Neutrophil (primary cell): ENCODE results near the gene ANXA3.

Experiments used
- H3K27ac ChIP-seq: fragments of 200-600 bp; sonication (generic); 2 replicates; pipeline ENCODE4 v1.5.1; 2016; ENCODE audit warnings: mild to moderate bottlenecking, moderate library complexity
- H3K27me3 ChIP-seq: fragments of 200-600 bp; sonication (generic); 2 replicates; pipeline ENCODE4 v1.6.0; 2016; ENCODE audit warnings: mild to moderate bottlenecking
- H3K36me3 ChIP-seq: fragments of 200-600 bp; sonication (generic); 2 replicates; pipeline ENCODE4 v1.5.1; 2017
- H3K4me1 ChIP-seq, 2 experiments: fragments of 200-600 bp in 1 of 2; sonication (generic) in 1 of 2; 1 replicate in 1 of 2; 2 replicates in 1 of 2; pipeline versions ENCODE4 v1.5.1 to v1.6.1; 2013 to 2016; ENCODE audit warnings: low read depth in 1 of 2, low read length in 1 of 2, mild to moderate bottlenecking in 1 of 2, moderate library complexity in 1 of 2; ENCODE audit not compliant: control insufficient read depth in 1 of 2, insufficient read depth in 1 of 2
- H3K4me3 ChIP-seq, 2 experiments: fragments of 200-600 bp in 1 of 2; sonication (generic) in 1 of 2; 1 replicate in 1 of 2; 2 replicates in 1 of 2; pipeline ENCODE4 v1.5.1; 2013 to 2016; ENCODE audit warnings: low read depth in 1 of 2, low read length in 1 of 2, mild to moderate bottlenecking in 1 of 2, moderate library complexity in 1 of 2
- H3K9me3 ChIP-seq: fragments of 200-600 bp; sonication (generic); 2 replicates; pipeline ENCODE4 v1.5.1; 2016
- TF ChIP-seq, protein P1 (sequence below): fragments of 200-600 bp; sonication (generic); IDR thresholded peaks from 2 replicates; pipeline ENCODE4 v1.5.1; 2016; ENCODE audit warnings: antibody characterized with exemption

ANXA3 gene

DNA sequence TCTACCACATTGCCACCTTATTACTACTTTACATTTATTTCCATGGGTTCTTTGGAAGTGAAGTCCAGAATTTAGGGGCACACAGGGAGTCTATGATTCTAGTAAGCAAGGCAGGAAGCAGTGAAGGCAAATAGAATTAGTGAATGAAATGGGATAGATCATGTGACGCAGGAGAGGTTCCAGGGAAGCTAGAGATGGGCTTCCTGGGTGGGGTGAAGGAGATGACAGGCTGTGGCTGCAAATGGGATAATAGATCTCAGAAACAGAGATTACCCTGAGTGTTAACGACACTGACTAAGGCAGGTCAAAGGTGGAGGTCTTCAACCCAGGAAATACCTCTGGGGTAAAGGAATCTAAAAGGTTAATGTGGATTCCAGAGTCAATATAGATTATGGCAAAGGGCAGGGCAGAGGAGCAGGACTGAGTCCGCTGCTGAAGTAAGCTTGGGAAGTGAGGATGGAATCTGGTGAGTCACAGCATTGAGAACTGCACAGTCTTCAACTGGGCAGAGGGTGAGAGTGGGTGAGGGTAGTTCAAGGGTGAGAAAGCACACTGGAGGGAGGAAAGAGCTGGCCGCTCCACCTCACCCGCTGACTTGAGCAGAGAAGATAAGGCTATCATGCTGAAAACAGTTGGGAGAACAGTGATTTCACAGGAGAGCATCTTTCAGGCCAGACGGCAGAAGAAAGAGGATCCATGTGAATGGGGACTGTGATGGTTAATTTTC is 70.8 kb downstream of the ANXA3 start:
- Histone ChIP-seq H3K9me3 (no peaks in the 10 kb centered on the region), H3K4me3 (no peak overlapping the region), H3K27ac (no peak overlapping the region), H3K36me3 (no peaks in the 10 kb centered on the region), H3K4me1 (peaks cover 3% of the 10 kb centered on the region in 2 experiments), H3K27me3 (no peaks in the 10 kb centered on the region)
- TF ChIP-seq, protein P1, sequence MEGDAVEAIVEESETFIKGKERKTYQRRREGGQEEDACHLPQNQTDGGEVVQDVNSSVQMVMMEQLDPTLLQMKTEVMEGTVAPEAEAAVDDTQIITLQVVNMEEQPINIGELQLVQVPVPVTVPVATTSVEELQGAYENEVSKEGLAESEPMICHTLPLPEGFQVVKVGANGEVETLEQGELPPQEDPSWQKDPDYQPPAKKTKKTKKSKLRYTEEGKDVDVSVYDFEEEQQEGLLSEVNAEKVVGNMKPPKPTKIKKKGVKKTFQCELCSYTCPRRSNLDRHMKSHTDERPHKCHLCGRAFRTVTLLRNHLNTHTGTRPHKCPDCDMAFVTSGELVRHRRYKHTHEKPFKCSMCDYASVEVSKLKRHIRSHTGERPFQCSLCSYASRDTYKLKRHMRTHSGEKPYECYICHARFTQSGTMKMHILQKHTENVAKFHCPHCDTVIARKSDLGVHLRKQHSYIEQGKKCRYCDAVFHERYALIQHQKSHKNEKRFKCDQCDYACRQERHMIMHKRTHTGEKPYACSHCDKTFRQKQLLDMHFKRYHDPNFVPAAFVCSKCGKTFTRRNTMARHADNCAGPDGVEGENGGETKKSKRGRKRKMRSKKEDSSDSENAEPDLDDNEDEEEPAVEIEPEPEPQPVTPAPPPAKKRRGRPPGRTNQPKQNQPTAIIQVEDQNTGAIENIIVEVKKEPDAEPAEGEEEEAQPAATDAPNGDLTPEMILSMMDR = no peak

DNA sequence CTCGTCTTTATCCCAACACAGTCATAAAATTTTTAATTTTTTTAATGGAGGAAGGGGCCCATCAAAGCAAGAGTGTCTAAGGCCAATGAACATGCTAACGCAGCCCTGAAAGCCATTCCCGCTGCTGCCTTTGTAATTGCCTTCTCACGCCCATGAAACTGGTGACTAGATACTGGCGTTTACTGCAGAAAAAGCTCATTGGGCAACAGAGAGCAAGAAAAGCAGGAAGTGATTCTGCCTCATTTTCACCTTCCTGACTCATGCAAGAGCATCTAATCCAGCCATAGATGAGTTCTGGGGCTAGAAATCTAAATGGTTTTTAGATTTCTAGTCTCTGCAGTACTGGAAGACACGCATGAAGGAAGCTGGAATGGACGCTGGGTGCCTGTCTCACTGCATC is 72.5 kb downstream of the ANXA3 start:
- Histone ChIP-seq H3K27me3 (no peaks in the 10 kb centered on the region), H3K9me3 (no peaks in the 10 kb centered on the region), H3K36me3 (no peaks in the 10 kb centered on the region), H3K4me3 (no peak overlapping the region), H3K4me1 (peaks cover 3 to 6% of the 10 kb centered on the region in 2 experiments), H3K27ac (no peak overlapping the region)
- TF ChIP-seq, protein P1 = no peak

DNA sequence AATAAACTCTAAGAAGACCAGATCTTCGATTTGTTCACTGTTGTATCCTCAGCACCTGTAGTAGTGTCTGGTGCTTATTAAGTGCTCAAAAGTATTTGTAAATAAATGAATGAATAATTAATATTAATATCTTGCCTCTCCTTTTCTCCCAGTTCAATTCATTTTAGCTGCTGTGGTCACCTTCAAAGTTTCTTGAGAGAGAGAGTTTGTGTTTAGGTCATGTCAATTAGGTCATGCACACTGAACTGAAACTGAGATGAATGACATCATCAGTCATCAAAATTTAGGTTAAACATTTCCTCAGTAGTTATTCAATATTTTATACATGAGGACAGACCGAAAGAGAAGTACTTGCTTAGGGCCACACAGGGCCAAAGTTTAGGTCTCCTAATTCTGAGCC is 73.5 kb downstream of the ANXA3 start:
- TF ChIP-seq, protein P1 = no peak
- no peak overlapping the region for H3K4me3 ChIP-seq
- peaks cover 12 to 16% of the 10 kb centered on the region in 2 experiments for H3K4me1 ChIP-seq
- no peaks in the 10 kb centered on the region for H3K27me3 ChIP-seq
- no peak overlapping the region for H3K27ac ChIP-seq
- H3K9me3 ChIP-seq = no peaks in the 10 kb centered on the region
- H3K36me3 ChIP-seq = no peaks in the 10 kb centered on the region

DNA sequence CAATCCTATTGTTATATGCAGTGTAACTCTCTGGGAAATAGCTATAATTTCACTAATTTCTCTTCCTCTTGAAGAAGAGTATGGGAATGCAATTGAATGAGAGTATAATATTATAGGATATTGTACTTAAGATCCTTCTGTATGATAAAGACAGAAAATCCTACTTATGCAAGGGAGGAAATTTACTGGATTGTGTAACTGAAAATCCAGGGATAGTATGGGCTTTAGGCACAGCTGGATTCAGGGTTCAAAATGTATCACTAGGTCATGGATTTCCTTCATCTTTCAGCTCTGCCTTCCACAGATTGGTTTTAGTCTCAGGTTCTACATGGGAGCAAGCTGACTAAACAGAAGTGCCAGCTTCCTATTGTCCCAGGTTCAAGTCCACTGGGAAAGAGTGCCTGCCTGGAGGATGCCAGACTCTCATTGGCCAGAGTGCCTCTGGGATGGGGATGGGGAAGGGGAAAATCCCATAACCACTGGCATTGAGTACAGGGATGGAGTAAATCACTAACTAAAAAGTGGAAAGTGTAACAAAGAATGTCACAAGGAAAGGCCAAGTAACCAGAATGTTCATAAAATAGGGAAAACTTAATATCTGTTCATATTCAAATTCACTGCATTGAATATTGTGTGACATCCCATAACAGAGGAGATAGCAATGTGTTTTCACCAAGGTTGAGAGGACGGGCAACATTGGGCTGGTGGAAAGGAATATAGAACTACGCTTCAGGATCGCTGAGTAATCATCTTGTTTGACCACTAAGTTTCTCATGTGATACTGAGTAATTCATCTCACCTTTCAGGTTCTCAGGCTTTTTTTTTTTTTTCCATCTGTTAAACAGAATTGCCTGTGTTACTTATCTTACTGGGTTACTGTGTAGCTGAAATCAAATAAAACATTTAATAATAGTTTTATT is 75.7 kb downstream of the ANXA3 start:
- no peak overlapping the region for H3K27ac ChIP-seq

DNA sequence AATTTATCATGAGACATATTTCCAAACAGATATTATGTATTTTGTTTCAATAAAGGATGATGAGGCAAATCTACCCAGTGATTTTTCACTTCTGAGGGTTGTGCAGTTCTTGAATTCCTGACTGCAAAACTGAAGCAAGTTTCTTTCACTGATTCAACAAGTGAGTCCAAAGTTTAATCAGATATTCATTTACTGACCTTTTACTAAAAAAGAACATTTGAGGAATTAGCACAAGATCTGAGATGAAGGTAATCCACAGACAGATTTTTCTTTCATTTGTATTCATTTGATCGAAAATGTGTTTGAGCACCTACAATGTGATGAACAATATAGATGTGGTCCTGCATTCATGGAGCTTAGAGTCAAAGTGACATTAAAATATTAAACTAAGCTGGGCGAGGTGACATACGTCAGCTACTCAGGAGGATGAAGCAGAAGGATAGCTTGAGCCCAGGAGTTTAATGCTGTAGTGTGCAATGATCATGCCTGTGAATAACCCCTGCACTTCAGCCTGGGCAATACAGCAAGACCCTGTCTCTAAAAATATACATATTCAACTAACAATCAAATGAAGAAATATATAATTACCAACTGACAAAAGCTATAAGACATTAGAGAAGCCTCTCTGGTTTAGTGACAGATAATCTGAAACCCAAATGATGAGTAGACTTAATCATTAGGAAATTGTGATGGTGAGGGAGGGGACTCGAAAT is 76.6 kb downstream of the ANXA3 start:
- Histone ChIP-seq H3K9me3 (no peaks in the 10 kb centered on the region), H3K36me3 (no peaks in the 10 kb centered on the region), H3K4me1 (peaks cover 27 to 28% of the 10 kb centered on the region in 2 experiments), H3K27ac (peak overlapping the region; percentile 32), H3K4me3 (no peak overlapping the region), H3K27me3 (no peaks in the 10 kb centered on the region)
- TF ChIP-seq, protein P1 = no peak

More for the DNA sequence above, 75.7 kb downstream of the ANXA3 start:
- no peaks in the 10 kb centered on the region for H3K27me3 ChIP-seq
- H3K36me3 ChIP-seq = no peaks in the 10 kb centered on the region
- no peak overlapping the region for H3K4me3 ChIP-seq
- TF ChIP-seq, protein P1 = no peak
- H3K4me1 ChIP-seq = peaks cover 27 to 28% of the 10 kb centered on the region in 2 experiments
- no peaks in the 10 kb centered on the region for H3K9me3 ChIP-seq
